Omental fat pad (tissue), 4 donors: Measurements from ENCODE around the gene RHBDD3. TPM values are rescaled to one million over a fixed set of nuclear protein-coding genes. Genes with fewer than 3 reads are reported as not detected.
"Not testable (repeated sequence)": the region's sequence is repeated elsewhere in the genome, so short reads cannot be mapped to it uniquely, and the experiment has no call there.

Experiments
- ATAC-seq: fragments of 150-250 bp; one replicate; pipeline ENCODE4 v1.9.1; 2016; ENCODE audit warnings: mild to moderate bottlenecking, moderate library complexity; ENCODE audit not compliant: low FRiP score
- DNase-seq: peaks from one replicate; pipeline ENCODE4 v3.0.0-alpha.2; 2019; ENCODE audit warnings: low spot score
- total RNA-seq, 4 donors: library from RNA; depleted of rRNA; stranded (reverse); fragments of >200 nt; gene quantifications; one replicate each; pipeline ENCODE4 v1.1.0, GENCODE V29; 2016
- TF ChIP-seq, protein P1 (sequence below), 3 donors: fragments of 450-650 bp; IDR thresholded peaks; one replicate each; pipeline ENCODE4 v1.5.1; 2016 to 2017; ENCODE audit warnings: antibody characterized with exemption in 3 of 3, mild to moderate bottlenecking in 3 of 3, moderate library complexity in 2 of 3

Gene RHBDD3
- total RNA-seq, 4 donors from 2014 or later, result 15.0 to 30.8 (median 25.4) TPM

DNA sequence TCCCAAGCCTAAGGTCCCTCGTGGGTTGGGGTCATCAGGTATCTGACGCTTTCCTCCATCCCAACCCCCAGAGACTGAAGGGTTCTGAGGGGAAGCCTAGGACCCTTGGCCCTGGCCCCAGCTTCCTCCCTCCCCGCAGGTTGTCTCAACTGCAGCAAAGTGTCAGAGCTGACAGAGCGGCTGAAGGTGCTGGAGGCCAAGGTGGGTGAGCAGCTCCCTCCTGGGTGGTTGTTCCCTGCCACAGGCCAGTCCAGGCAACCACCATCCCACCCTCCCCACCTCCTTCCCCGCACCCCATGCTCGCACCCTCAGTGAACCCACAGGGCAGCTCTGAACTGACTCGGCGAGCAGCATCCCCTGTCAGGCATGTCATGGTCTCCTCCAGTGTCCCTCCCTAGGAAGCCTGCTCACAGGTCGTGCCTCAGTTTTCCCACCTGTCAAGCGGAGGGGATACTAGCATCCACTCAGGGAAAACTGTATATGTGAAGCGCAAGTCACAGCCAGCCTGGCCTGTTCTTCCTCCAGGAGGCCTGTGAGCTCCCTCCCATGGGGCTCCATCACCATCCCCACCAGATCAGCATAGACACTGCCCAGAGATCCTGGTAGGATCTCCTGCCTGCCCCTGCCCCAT lies 41.3 kb downstream of the RHBDD3 start:
- DNase-seq, result no peak

DNA sequence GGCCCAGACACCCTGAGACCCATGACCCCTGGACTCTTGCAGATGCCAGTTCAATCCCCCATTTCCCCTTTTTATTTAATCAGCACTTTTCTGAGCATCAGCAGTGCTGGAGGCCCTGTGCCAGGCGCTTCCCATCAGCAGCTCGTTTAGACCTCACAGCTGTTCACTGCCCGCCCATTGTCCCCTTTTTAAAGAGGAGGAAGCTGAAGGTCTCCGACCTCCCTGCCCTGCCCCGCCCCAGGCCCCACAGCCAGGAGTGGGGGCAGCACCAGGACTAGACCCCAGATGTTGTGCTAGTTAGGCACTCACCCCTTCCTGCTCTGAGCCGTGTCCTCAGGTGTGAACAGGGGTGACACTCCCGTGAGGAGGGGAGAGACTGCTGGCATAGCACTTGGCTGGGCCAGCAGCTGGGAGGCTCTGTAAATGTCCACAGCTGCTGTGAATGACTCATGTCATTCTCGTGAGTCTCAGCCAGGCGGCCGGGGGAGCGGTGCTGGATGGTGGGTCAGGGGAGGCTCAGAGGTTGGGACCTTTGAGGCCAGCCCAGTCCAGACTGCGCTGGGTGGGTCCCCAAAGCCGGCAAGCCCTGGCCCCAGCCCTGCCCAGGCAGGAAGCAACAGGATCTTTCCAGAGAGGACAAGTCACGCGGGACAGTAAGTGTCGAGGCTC lies 42.2 kb downstream of the RHBDD3 start:
- DNase-seq (no peak), ATAC-seq (peak; percentile 61)
- TF ChIP-seq, protein P1, sequence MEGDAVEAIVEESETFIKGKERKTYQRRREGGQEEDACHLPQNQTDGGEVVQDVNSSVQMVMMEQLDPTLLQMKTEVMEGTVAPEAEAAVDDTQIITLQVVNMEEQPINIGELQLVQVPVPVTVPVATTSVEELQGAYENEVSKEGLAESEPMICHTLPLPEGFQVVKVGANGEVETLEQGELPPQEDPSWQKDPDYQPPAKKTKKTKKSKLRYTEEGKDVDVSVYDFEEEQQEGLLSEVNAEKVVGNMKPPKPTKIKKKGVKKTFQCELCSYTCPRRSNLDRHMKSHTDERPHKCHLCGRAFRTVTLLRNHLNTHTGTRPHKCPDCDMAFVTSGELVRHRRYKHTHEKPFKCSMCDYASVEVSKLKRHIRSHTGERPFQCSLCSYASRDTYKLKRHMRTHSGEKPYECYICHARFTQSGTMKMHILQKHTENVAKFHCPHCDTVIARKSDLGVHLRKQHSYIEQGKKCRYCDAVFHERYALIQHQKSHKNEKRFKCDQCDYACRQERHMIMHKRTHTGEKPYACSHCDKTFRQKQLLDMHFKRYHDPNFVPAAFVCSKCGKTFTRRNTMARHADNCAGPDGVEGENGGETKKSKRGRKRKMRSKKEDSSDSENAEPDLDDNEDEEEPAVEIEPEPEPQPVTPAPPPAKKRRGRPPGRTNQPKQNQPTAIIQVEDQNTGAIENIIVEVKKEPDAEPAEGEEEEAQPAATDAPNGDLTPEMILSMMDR (IDR thresholded peaks at IDR 0.05), result no peak

More for the DNA sequence above, 41.3 kb downstream of the RHBDD3 start:
- TF ChIP-seq, protein P1 (IDR thresholded peaks at IDR 0.05), result no peak
- no peak for ATAC-seq

DNA sequence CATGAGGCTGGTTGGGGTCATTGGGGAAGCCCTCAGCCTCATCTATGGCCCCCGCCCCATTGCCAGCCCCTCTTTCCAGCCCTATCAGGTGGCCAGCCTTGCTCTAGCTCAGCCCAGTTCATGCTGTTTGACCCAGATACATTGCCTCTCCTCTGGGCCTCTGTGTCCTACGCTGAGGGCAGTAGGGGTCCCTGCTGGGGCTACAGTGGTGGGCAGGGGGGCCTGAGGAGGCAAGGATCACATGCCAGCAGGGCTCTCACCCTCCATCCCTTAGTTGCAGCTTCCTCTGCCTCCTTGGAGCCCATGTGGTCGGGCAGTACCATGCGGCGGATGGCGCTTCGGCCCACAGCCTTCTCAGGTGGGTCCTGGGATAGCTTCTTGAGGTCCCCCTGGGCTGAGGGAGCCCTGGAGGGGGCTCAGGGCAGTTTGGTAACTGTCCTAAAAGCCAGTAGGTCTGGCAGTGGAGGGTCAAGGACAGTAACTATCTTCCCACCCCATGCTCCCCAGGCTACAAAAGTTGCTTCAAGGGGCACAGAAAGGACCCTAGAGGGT lies 42.8 kb downstream of the RHBDD3 start:
- no peak for DNase-seq

DNA sequence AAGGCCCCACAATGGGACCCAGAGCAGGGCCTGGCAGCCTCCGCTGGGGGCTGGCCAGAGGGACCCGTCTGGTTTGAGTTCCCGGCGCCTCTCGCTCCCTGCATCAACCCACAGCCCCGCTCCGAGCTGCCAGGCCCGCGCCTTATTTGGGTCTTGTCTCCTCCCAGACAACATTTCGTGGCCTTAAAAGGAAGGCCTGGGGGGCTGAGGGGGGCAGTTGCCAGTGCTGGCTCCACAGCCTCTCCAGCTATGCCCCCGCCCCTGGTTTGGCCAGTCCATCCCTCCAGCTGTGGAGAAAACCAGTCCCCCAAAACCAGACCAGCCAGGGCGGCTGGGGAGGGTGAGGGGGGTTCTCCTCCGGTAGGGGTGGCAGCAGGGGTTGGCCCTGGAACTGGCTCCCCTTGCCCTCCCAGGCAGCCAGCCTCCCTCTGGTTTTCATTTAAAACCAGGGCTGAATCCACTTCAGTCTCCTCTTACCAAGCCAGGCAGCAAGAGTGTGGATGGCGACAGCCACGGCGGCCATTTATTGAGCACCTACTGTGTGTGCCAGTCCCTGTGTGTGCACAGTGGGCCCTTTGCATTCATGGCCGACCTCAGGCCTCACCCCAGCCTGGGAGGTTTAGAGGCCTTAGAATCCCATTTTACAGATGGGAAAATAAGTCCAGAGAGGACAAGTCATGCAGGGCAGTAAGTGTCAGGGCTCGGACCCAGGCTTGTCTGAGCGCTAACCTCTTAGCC lies 43.5 kb downstream of the RHBDD3 start:
- TF ChIP-seq, protein P1 (IDR thresholded peaks at IDR 0.05), result no peak
- no peak for DNase-seq
- no peak for ATAC-seq

More for the DNA sequence above, 42.8 kb downstream of the RHBDD3 start:
- no peak for ATAC-seq
- TF ChIP-seq, protein P1 (IDR thresholded peaks at IDR 0.05), result no peak

DNA sequence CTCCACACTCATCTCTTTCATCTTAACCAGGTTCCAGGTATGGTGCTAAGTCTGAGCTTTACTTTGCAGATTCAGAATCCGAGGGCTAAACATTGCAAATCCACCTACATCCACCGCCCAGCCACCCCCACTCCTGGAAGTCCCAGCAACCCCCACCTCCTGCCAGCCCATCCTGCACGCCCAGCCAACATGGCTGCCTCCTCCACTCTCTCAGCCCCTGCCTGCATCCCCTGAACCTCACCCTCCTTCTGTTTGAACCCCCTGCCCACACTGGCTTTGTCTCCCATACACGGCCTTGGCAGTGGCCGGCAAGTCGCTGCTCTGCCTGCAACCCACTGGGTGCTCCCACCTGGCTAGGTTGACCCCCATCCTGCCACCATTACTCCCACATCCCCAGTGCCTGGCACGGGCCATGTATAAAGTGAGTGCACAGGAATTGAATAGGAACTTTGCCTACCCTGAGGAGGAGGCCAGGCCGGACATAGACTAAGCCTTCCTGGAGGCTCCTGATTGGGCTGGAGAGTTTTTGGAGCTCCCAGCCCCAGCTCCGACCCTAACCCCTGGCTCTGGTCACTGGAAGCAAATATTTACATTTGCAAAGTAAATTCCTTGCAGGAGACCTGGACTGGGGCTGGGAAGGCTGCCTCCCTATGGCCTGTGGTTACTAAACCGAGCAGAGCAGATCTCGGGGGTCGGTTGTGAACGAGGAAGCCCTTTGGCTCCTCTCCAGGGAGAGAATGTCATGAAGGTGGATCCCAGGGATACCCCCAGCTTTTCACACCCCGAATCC lies 47.7 kb downstream of the RHBDD3 start:
- ATAC-seq (no peak), DNase-seq (no peak)
- TF ChIP-seq, protein P1 (IDR thresholded peaks at IDR 0.05), result no peak

DNA sequence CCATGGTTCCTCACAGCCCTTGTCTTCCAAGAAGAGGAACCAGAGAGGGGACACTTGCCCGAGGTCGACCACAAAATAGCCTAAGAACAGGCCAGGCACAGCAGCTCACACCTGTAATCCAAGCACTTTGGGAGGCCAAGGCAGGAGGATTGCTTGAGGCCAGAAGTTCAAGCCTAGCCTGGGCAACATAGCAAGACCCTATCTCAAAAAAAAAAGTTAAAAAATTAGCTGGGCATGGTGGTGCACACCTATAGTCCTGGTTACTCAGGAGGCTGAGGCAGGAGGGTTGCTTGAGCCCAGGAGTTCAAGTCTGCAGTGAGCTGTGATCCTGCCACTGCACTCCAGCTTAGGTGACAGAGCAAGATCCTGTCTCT lies 48.4 kb downstream of the RHBDD3 start:
- not testable (repeated sequence) for ATAC-seq

More for the DNA sequence above, 48.4 kb downstream of the RHBDD3 start:
- DNase-seq, result not testable (repeated sequence)
